Stimulated activated CD4-positive, alpha-beta T cell treated with anti-CD3 and anti-CD28 coated beads, TNF-alpha, amount 100 ng/mL, for 24 hours (primary cell): ENCODE data around the gene DCTN2.
"Not testable (repeated sequence)": the region's sequence is repeated elsewhere in the genome, so short reads cannot be mapped to it uniquely, and the experiment has no call there.

Source experiments
- DNase-seq, 3 experiments: peaks; one replicate each; pipeline ENCODE4 v3.0.0-alpha.2; 2020; ENCODE audit warnings: low read depth in 3 of 3

Gene DCTN2

GRCh38 chr12:57528831-57529555, 18.0 kb downstream of the DCTN2 start:
- DNase-seq: no peak

GRCh38 chr12:57528176-57528575, 18.8 kb downstream of the DCTN2 start:
- DNase-seq: no peak

GRCh38 chr12:57527184-57527583, 19.8 kb downstream of the DCTN2 start:
- no peak for DNase-seq

- DNase-seq: no peak
These were observed 20.4 kb downstream of the DCTN2 start for GRCh38 chr12:57526477-57527126.

GRCh38 chr12:57525615-57526383, 21.2 kb downstream of the DCTN2 start:
- DNase-seq: no peak

- no peak for DNase-seq
These were observed 22.0 kb downstream of the DCTN2 start for GRCh38 chr12:57524814-57525614.

GRCh38 chr12:57523706-57524614, 23.0 kb downstream of the DCTN2 start:
- no peak for DNase-seq

- DNase-seq: no peak
These were observed 23.9 kb downstream of the DCTN2 start for GRCh38 chr12:57522887-57523705.

- peak; percentile 76 to 86 (median 77) for DNase-seq
These were observed 24.7 kb downstream of the DCTN2 start, which contains the start of gene MBD6 for GRCh38 chr12:57522011-57522886. MBD6 (plus strand) TSS chr12:57522824; CDS start chr12:57524304, 1,480 bp downstream.

GRCh38 chr12:57521525-57522010, 25.4 kb downstream of the DCTN2 start:
- no peak for DNase-seq

GRCh38 chr12:57520053-57520818, 26.8 kb downstream of the DCTN2 start, which contains the start of gene DDIT3:
DDIT3 (minus strand) TSS chr12:57520514; CDS start chr12:57517406, 3,108 bp downstream.
- DNase-seq: peak; percentile 99 to 100 (median 99)

- peak in 1 of 3 experiments; percentile 25 for DNase-seq
These were observed 27.3 kb downstream of the DCTN2 start for GRCh38 chr12:57519796-57520052.

- DNase-seq: no peak
These were observed 27.8 kb downstream of the DCTN2 start for GRCh38 chr12:57518920-57519795.

- DNase-seq: no peak
These were observed 28.6 kb downstream of the DCTN2 start for GRCh38 chr12:57518176-57518919.

GRCh38 chr12:57517718-57518117, 29.3 kb downstream of the DCTN2 start:
- DNase-seq: not testable (repeated sequence)

GRCh38 chr12:57517187-57517586, 29.8 kb downstream of the DCTN2 start:
- no peak for DNase-seq
